HG02970 (cell line): ENCODE data around the gene LGI1.

Experiments
- ATAC-seq: cut with Tn5 transposase; IDR thresholded peaks from one replicate; pipeline ENCODE4 v1.9.1; 2021; ENCODE audit warnings: mild to moderate bottlenecking, moderate library complexity, moderate number of reproducible peaks; ENCODE audit not compliant: unreplicated experiment, low FRiP score

The LGI1 gene

GRCh38 chr10:93844979-93845626 is 87.4 kb downstream of the LGI1 start:
- ATAC-seq, result no peak
